ENCODE results near the gene BAZ2B. TPM values are rescaled to one million over a fixed set of nuclear protein-coding genes. Genes with fewer than 3 reads are reported as not detected.

Gene BAZ2B
- total RNA-seq, 1 donor = 63.5 TPM

DNA sequence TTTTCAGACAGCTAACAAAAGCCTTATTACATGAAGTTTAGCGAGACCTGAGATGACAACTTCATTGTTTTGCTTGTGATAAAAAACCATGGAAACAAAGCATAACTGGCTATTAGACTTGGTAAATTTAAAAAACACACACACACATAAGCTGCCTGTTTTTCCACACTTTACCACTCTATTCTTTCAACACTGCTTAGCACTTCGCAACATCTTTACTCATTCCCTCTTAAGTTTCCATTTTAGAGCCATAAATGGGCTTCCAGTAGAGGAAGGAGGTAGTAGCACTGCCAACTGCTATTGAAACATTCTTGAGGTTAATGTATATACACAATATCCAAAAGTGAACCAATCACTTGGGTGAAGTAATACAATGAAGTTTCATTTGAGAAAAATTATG lies 54.1 kb downstream of the BAZ2B start:
- H3K4me3 ChIP-seq (ENCODE audit: low read depth, low read length) = no peak overlapping the region
- peak; percentile 12 for DNase-seq (ENCODE audit: low read depth)
- TF ChIP-seq, protein P1, sequence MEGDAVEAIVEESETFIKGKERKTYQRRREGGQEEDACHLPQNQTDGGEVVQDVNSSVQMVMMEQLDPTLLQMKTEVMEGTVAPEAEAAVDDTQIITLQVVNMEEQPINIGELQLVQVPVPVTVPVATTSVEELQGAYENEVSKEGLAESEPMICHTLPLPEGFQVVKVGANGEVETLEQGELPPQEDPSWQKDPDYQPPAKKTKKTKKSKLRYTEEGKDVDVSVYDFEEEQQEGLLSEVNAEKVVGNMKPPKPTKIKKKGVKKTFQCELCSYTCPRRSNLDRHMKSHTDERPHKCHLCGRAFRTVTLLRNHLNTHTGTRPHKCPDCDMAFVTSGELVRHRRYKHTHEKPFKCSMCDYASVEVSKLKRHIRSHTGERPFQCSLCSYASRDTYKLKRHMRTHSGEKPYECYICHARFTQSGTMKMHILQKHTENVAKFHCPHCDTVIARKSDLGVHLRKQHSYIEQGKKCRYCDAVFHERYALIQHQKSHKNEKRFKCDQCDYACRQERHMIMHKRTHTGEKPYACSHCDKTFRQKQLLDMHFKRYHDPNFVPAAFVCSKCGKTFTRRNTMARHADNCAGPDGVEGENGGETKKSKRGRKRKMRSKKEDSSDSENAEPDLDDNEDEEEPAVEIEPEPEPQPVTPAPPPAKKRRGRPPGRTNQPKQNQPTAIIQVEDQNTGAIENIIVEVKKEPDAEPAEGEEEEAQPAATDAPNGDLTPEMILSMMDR (IDR thresholded peaks at IDR 0.05; ENCODE audit: insufficient read depth, low read depth, low read length) = no peak

DNA sequence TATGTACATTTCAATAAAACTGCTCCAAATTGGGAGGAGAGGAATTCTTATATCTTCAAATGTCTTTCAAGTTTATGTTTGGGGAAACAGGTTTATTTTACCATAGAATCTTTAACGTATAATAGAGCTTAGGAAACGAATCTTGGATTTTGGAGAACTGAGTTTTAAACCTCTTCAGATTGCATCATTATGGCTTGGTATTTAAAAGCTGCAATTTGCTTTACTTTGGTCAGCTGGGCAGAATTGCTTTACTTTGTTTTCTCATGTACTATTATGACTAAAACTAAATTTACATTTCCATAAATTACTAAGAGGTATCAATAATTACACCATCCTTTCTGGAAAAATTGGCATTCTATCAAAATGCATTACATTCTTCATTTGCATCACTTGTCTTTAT lies 54.6 kb downstream of the BAZ2B start:
- no peak overlapping the region for H3K4me3 ChIP-seq (ENCODE audit: low read depth, low read length)
- no peak for DNase-seq (ENCODE audit: low read depth)
- TF ChIP-seq, protein P1 (IDR thresholded peaks at IDR 0.05; ENCODE audit: insufficient read depth, low read depth, low read length) = no peak

DNA sequence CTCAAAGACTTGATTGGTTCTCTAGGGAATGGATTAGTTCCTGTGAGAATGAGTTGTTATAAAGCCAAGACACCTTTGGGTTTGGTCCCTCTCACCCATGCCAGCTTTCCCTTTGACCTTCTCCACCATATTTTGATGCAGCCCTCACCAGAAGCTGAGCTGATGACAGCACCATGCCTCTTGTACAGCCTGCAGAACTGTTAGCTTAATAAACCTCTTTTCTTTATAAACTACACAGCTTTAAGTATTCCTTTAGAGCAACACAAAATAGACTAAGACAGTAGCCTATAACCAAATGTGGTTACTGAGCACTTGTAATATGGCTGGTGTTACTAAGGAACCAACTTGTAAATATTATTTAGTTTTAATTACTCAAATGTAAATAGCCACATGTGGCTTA lies 55.1 kb downstream of the BAZ2B start:
- H3K4me3 ChIP-seq (ENCODE audit: low read depth, low read length) = no peak overlapping the region
- TF ChIP-seq, protein P1 (IDR thresholded peaks at IDR 0.05; ENCODE audit: insufficient read depth, low read depth, low read length) = no peak
- DNase-seq (ENCODE audit: low read depth) = no peak

DNA sequence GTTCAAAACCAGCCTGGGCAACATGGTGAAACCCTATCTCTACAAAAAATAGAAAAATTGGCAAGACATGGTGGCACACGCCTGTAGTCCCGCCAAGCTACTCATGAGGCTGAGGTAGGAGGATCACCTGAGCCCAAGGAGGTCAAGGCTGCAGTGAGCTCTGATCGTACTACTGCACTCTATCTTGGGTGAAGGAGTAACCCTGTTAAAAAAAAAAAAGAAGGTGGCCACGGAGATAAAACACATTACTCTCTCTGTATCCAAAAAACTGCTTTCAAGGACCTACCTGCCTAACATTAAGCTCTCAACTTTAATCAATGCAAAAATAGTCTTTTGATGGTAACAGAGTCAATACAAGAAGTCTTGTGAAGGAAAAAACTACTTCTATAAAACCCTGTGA lies 57.3 kb downstream of the BAZ2B start:
- TF ChIP-seq, protein P1 (IDR thresholded peaks at IDR 0.05; ENCODE audit: insufficient read depth, low read depth, low read length) = no peak
- no peak overlapping the region for H3K4me3 ChIP-seq (ENCODE audit: low read depth, low read length)
- no peak for DNase-seq (ENCODE audit: low read depth)

DNA sequence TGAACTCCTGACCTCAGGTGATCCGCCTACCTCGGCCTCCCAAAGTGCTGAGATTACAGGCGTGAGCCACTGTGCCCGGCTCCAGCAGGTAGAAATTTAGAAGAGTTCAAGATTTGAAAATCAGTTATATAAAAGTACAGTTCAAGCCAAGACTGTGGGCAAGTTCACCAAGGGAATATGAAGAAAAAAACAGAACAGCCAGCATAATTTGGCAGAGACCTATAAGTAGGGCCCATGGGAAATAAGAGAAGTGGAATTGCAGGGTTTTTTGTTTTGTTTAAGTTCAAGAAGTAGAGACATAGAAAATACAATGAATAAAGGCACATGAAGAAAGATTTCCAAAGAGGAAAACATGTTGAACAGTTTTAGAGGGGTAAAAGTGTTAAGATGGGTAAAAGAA lies 57.9 kb downstream of the BAZ2B start:
- TF ChIP-seq, protein P1 (IDR thresholded peaks at IDR 0.05; ENCODE audit: insufficient read depth, low read depth, low read length) = no peak
- DNase-seq (ENCODE audit: low read depth) = no peak

DNA sequence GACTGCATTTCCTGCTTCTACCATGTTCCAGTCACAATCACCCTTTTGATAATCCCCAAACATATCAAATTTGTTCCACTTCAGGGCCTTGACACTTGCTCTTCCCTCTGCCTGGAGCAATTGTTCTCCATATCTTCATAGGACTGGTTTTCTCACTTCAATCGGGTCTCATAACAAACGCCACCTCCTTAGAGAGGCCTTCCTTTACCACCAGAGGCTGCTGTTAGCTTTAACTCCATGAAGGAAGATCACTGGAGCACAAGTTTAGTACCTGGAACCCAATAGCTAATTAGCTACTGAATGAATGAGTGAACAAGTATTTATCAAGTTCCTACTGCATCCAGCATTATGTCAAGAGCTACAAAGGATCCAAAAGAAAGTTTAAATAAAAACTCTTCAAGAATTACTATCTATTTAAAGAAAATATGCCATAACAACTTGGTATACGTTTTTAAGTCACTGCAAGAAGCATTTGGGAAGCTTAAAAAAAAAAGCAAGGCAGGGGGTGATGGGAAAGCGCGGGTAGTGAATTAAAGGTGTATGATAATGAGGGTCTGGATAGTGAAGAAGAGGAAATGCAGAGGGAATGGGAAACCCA lies 58.8 kb downstream of the BAZ2B start:
- TF ChIP-seq, protein P1 (IDR thresholded peaks at IDR 0.05; ENCODE audit: insufficient read depth, low read depth, low read length) = peak; percentile 58
- DNase-seq (ENCODE audit: low read depth) = peak; percentile 38
- no peak overlapping the region for H3K4me3 ChIP-seq (ENCODE audit: low read depth, low read length)

More for the DNA sequence above, 57.9 kb downstream of the BAZ2B start:
- no peak overlapping the region for H3K4me3 ChIP-seq (ENCODE audit: low read depth, low read length)
